K562 (cell line): ENCODE results near the gene PNMA8A. TPM values are rescaled to one million over a fixed set of nuclear protein-coding genes. Genes with fewer than 3 reads are reported as not detected.

Experiments used
- ATAC-seq: fragments of 200-7000 bp; cut with Tn5 transposase; 3 replicates; pipeline ENCODE4 v1.9.1; 2020; ENCODE audit warnings: moderate library complexity
- BruUV-seq: library from RNA; stranded (reverse); fragments of 400-500 nt; replicated peaks from 2 replicates; lab custom pipeline; 2021; lab: Mats Ljungman, UMichigan
- CTCF ChIA-PET: fragments of 300-600 bp; formaldehyde crosslinking; extraction: SDS; loops from one replicate; lab custom pipeline; 2021; ENCODE audit warnings: low intra/inter-chr PET ratio; lab: Yijun Ruan, JAX
- POLR2A ChIA-PET: fragments of 300-600, 350-650 bp; sonication (Branson Sonifier 250); formaldehyde crosslinking; extraction: SDS; loops from one replicate; lab custom pipeline; 2021; ENCODE audit warnings: antibody characterized with exemption, inconsistent platforms; lab: Yijun Ruan, JAX
- DNase-seq, 4 experiments: peaks; one replicate each; pipeline versions ENCODE4 v3.0.0 to v3.0.0-alpha.2; 2011 to 2018; ENCODE audit warnings: low spot score in 3 of 4, mixed read lengths in 3 of 4; ENCODE audit errors: extremely low read depth in 1 of 4
- FAIRE-seq: peaks from 2 replicates; lab custom pipeline; 2011; peaks lifted over from hg19 to GRCh38; lab: Jason Lieb, UNC
- H2AFZ ChIP-seq: 2 replicates; pipeline ENCODE4 v1.6.0; 2011; ENCODE audit warnings: low read depth, low read length, control low read depth, inconsistent platforms
- H3K27ac ChIP-seq: fragments of 200-600 bp; 3 replicates; pipeline ENCODE4 v1.8.0; 2011; ENCODE audit warnings: low read depth, mild to moderate bottlenecking, control low read depth, inconsistent platforms, low read length, moderate library complexity, mixed read lengths; ENCODE audit errors: extremely low read depth
- H3K27me3 ChIP-seq, 2 experiments: fragments of 300-600 bp in 1 of 2; 2 replicates in 1 of 2; 3 replicates in 1 of 2; pipeline versions ENCODE4 v1.6.0 to v1.8.0; 2011; ENCODE audit warnings: inconsistent platforms in 2 of 2, low read length in 2 of 2, mild to moderate bottlenecking in 1 of 2, mixed read lengths in 1 of 2, moderate library complexity in 1 of 2; ENCODE audit not compliant: control insufficient read depth in 2 of 2, insufficient read depth in 2 of 2
- H3K36me3 ChIP-seq: fragments of 300-600 bp; 3 replicates; pipeline ENCODE4 v1.8.0; 2011; ENCODE audit warnings: mild to moderate bottlenecking, low read length, inconsistent platforms; ENCODE audit not compliant: control insufficient read depth, insufficient read depth
- H3K4me1 ChIP-seq, 2 experiments: fragments of 200-600 bp in 1 of 2; replicated peaks in 1 of 2; 2 replicates in 1 of 2; 3 replicates in 1 of 2; pipeline versions ENCODE4 v1.5.1 to v1.8.0; 2011; ENCODE audit warnings: inconsistent platforms in 2 of 2, low read length in 2 of 2, mild to moderate bottlenecking in 1 of 2, mixed read lengths in 1 of 2, moderate library complexity in 1 of 2; ENCODE audit not compliant: control insufficient read depth in 2 of 2, insufficient read depth in 2 of 2
- H3K4me2 ChIP-seq: 2 replicates; pipeline ENCODE4 v1.6.1; 2011; ENCODE audit warnings: low read length, control low read depth, inconsistent platforms, mixed read lengths; ENCODE audit not compliant: insufficient read depth
- H3K4me3 ChIP-seq: fragments of 200-600 bp; sonication (generic), shearing (Covaris generic); 2 replicates; pipeline ENCODE4 v1.5.1; 2016; ENCODE audit warnings: control low read depth, inconsistent platforms
- H3K79me2 ChIP-seq: fragments of 200-600 bp; 3 replicates; pipeline ENCODE4 v1.8.0; 2011; ENCODE audit warnings: low read length, inconsistent platforms; ENCODE audit not compliant: control insufficient read depth, insufficient read depth
- H3K9ac ChIP-seq, 2 experiments: 2 replicates each; pipeline versions ENCODE4 v1.6.0 to v1.6.1; 2011; ENCODE audit warnings: low read depth in 2 of 2, low read length in 2 of 2, control low read depth in 1 of 2, inconsistent platforms in 1 of 2, mild to moderate bottlenecking in 1 of 2, mixed read lengths in 1 of 2; ENCODE audit not compliant: insufficient read depth in 1 of 2
- H3K9me1 ChIP-seq: one replicate; pipeline ENCODE4 v1.6.0; 2011; ENCODE audit warnings: inconsistent platforms, mild to moderate bottlenecking, low read length, moderate library complexity; ENCODE audit not compliant: control insufficient read depth, insufficient read depth
- H3K9me3 ChIP-seq: replicated peaks from 2 replicates; pipeline ENCODE4 v1.5.1; 2011; ENCODE audit warnings: low read depth, low read length, inconsistent platforms; ENCODE audit not compliant: control insufficient read depth, insufficient read depth
- H4K20me1 ChIP-seq: replicated peaks from 2 replicates; pipeline ENCODE4 v1.6.1; 2011; ENCODE audit warnings: low read length, inconsistent platforms, mixed read lengths; ENCODE audit not compliant: control insufficient read depth, insufficient read depth
- ATF1 ChIP-seq, 2 experiments: fragments of 450-650 bp in 1 of 2; IDR thresholded peaks; 2 replicates each; pipeline ENCODE4 v1.6.1; 2016; ENCODE audit warnings: missing compliant biosample characterization in 1 of 2, missing genetic modification characterization in 1 of 2
- E2F3 ChIP-seq: fragments of 250-450 bp; sonication (Bioruptor Pico); IDR thresholded peaks from 2 replicates; pipeline ENCODE4 v1.4.0; 2020; ENCODE audit warnings: mild to moderate bottlenecking
- FOXK1 ChIP-seq: sonication (generic); formaldehyde crosslinking; IDR thresholded peaks from 2 replicates; pipeline ENCODE4 v1.8.0; 2022; ENCODE audit warnings: missing genetic modification reagents, mild to moderate bottlenecking, borderline replicate concordance
- JUN ChIP-seq, 2 experiments: sonication (generic) in 1 of 2; formaldehyde crosslinking in 1 of 2; IDR thresholded peaks; 2 replicates each; pipeline versions ENCODE4 v1.6.1 to v1.8.0; 2012 to 2022; ENCODE audit warnings: borderline replicate concordance in 2 of 2, mild to moderate bottlenecking in 2 of 2, improper control_type of control experiment in 1 of 2, low read depth in 1 of 2, low read length in 1 of 2, missing genetic modification reagents in 1 of 2
- LCOR ChIP-seq: sonication (generic); formaldehyde crosslinking; IDR thresholded peaks from 2 replicates; pipeline ENCODE4 v1.8.0; 2022; ENCODE audit warnings: mild to moderate bottlenecking, missing genetic modification reagents
- NFIX ChIP-seq: fragments of 250-450 bp; sonication (Bioruptor Pico); IDR thresholded peaks from 2 replicates; pipeline ENCODE4 v1.4.0; 2020; ENCODE audit warnings: low read depth, mild to moderate bottlenecking, moderate library complexity
- PHTF2 ChIP-seq: fragments of 250-450 bp; sonication (Bioruptor Pico); IDR thresholded peaks from 2 replicates; pipeline ENCODE4 v1.5.0; 2021; ENCODE audit warnings: mild to moderate bottlenecking
- TCF7 ChIP-seq: sonication (generic); IDR thresholded peaks from 2 replicates; pipeline ENCODE4 v1.6.1; 2016; ENCODE audit warnings: antibody characterized with exemption, borderline replicate concordance
- ZBTB5 ChIP-seq: fragments of 450-650 bp; IDR thresholded peaks from 2 replicates; pipeline ENCODE4 v1.6.1; 2017; ENCODE audit warnings: antibody characterized with exemption
- WGBS: fragments of 100-300 bp; shearing (Covaris generic); methylation state at CpG from one replicate; pipeline ENCODE4 v1.1.6; 2016; ENCODE audit warnings: low coverage, mixed read lengths; ENCODE audit not compliant: insufficient coverage; ENCODE audit errors: missing lambda C conversion rate; 5-methylcytosine and 5-hydroxymethylcytosine counted together
- in situ Hi-C: fragments of 300-500 bp; cut with MboI; formaldehyde crosslinking; loops from 4 replicates; pipeline ENCODE4 v1.15.0; 2018; ENCODE audit warnings: inconsistent platforms, mixed read lengths
- intact Hi-C: fragments of 100-400 bp; cut with micrococcal nuclease; formaldehyde crosslinking; loops from 2 replicates; pipeline ENCODE4 v1.14.2; 2022
- polyA plus RNA-seq, 8 experiments: library from polyadenylated mRNA; depleted of rRNA in 4 of 8; stranded (reverse) in 5 of 8; unstranded in 3 of 8; fragments of >200 nt; fragmentation: Nextera tagmentation in 2 of 8; fragmentation: Illumina TruSeq in 1 of 8; extraction: Ambion mirVana in 2 of 8; extraction: Trizol in 1 of 8; gene quantifications; 2 replicates each; pipeline versions ENCODE4 v1.2.1 to v1.2.3, GENCODE V29; 2011 to 2014; ENCODE audit warnings: inconsistent platforms in 1 of 8, missing spikeins in 1 of 8
- total RNA-seq, 7 experiments: library from RNA; depleted of rRNA in 6 of 7; stranded (reverse); fragments of >200 nt in 6 of 7; fragmentation: Illumina TruSeq in 2 of 7; extraction: Trizol in 2 of 7; gene quantifications; 2 replicates each; pipeline versions ENCODE4 v1.2.1 to v1.2.3, GENCODE V29; 2011 to 2021; ENCODE audit warnings: low replicate concordance in 1 of 7
- TF ChIP-seq, protein P1 (sequence below): fragments of 450-650 bp; IDR thresholded peaks from 2 replicates; pipeline ENCODE4 v1.6.1; 2017; ENCODE audit warnings: mild to moderate bottlenecking, moderate library complexity

PNMA8A gene
- total and polyA plus RNA-seq, 9 of the 15 experiments (the other 6 are each of a cell fraction or from before 2014, with no cell fraction given), result 6.6 to 23.8 (median 14.9) TPM

DNA sequence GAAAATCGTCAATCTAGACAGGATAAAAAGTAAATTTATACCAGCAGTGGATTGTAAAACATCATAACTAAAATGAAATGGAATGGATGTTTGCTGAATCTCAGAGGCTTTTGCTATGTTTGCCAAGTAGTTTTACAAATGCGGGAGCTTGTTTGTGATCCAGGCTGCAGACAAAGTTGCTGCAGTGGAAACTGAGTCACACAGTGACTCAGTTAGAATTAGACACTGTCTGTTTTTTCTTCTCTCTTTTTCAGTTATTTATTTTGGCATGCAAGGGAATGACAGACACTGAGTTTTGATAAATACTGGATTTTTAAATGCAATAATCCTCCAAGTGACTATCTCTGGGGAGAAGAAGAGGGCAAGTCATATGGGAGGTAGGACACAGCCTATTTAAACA lies 4.6 kb upstream of the PNMA8A start:
- 8% methylated on average over 2 of the region's 2 CpGs for WGBS
- H3K9ac ChIP-seq, result no peak overlapping the region
- no peak for DNase-seq
- BruUV-seq, result no TSS peak
- ATAC-seq, result no peak
- no peaks in the 10 kb centered on the region for H4K20me1 ChIP-seq
- H3K4me1 ChIP-seq, result peaks cover 2 to 8% of the 10 kb centered on the region in 2 experiments; a peak in 3 of 5 replicates
- H2AFZ ChIP-seq, result no peak overlapping the region
- no peak overlapping the region for H3K4me2 ChIP-seq
- no peaks in the 10 kb centered on the region for H3K9me3 ChIP-seq
- peaks cover 2% of the 10 kb centered on the region for H3K79me2 ChIP-seq
- H3K9me1 ChIP-seq, result no peaks in the 10 kb centered on the region
- peaks cover 10 to 30% of the 10 kb centered on the region in 2 experiments; a peak in 4 of 5 replicates for H3K27me3 ChIP-seq
- in situ Hi-C loops, result no loop called here
- no peaks in the 10 kb centered on the region for H3K36me3 ChIP-seq
- no peak for TF ChIP-seq LCOR (CRISPR knock-in tag)
- TF ChIP-seq TCF7, result no peak
- no peak overlapping the region for H3K4me3 ChIP-seq
- intact Hi-C loops, result no loop called here
- CTCF ChIA-PET, result no interaction called here
- POLR2A ChIA-PET, result interaction anchor here (0.8 to 0.9 kb wide), 2 partner anchors 71 to 76 kb away, joined by 3 read pairs; no protein-coding TSS in a partner anchor
- no peak for FAIRE-seq
- no peak overlapping the region for H3K27ac ChIP-seq

DNA sequence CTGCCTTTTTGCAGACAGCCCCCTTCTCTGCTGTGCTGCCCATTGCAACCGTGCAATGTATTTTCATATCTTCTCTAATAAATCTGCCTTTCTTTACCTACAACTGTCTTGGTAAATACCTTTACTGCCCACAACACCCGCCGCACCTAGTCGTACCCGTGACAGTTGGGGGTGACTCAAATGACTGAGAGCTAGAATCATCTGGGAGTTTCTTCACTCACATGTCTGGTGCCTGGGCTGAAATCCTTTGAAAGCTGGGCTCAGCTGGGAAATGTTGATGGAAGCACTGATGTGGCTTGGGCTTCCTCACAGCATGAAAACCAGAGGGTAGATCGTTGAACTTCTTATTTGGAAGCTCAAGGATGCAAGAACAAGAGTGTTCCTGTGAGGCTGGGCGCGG lies 2.8 kb upstream of the PNMA8A start:
- peaks cover 12% of the 10 kb centered on the region for H3K79me2 ChIP-seq
- H3K27ac ChIP-seq, result no peak overlapping the region
- no peak overlapping the region for H3K4me3 ChIP-seq
- ChIA-PET POLR2A (interaction anchor here (0.7 kb wide), 1 partner anchor 89 kb away, joined by 3 read pairs; no protein-coding TSS in a partner anchor), CTCF (interaction anchor here (0.6 kb wide), 1 partner anchor 440 kb away, joined by 4 read pairs; no protein-coding TSS in a partner anchor)
- no peak overlapping the region for H3K9ac ChIP-seq
- no peaks in the 10 kb centered on the region for H3K9me1 ChIP-seq
- ATAC-seq, result no peak
- intact Hi-C loops (no loop called here), in situ Hi-C loops (no loop called here)
- no peaks in the 10 kb centered on the region for H3K9me3 ChIP-seq
- no peaks in the 10 kb centered on the region for H4K20me1 ChIP-seq
- H2AFZ ChIP-seq, result no peak overlapping the region
- H3K4me1 ChIP-seq, result peaks cover 2 to 22% of the 10 kb centered on the region in 2 experiments; a peak in 3 of 5 replicates
- H3K27me3 ChIP-seq, result peaks cover 4 to 30% of the 10 kb centered on the region in 2 experiments; a peak in 4 of 5 replicates
- no peak for DNase-seq
- no TSS peak for BruUV-seq
- no peak for FAIRE-seq
- H3K4me2 ChIP-seq, result no peak overlapping the region
- 42% methylated on average over 8 of the region's 8 CpGs for WGBS
- peaks cover 11% of the 10 kb centered on the region; the same call in 1 of the 3 replicates for H3K36me3 ChIP-seq
- TF ChIP-seq ATF1 (CRISPR knock-in tag; IDR thresholded peaks at IDR 0.05), result no peak
- TF ChIP-seq ATF1 (tag; IDR thresholded peaks at IDR 0.05), result no peak
- TF ChIP-seq NFIX, result no peak
- TF ChIP-seq, protein P1, sequence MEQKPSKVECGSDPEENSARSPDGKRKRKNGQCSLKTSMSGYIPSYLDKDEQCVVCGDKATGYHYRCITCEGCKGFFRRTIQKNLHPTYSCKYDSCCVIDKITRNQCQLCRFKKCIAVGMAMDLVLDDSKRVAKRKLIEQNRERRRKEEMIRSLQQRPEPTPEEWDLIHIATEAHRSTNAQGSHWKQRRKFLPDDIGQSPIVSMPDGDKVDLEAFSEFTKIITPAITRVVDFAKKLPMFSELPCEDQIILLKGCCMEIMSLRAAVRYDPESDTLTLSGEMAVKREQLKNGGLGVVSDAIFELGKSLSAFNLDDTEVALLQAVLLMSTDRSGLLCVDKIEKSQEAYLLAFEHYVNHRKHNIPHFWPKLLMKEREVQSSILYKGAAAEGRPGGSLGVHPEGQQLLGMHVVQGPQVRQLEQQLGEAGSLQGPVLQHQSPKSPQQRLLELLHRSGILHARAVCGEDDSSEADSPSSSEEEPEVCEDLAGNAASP, result no peak
- no peak for TF ChIP-seq ZBTB5
- TF ChIP-seq JUN (IDR thresholded peaks at IDR 0.05; ENCODE audit: borderline replicate concordance, low read depth, low read length), result no peak
- no peak for TF ChIP-seq JUN (CRISPR knock-in tag; IDR thresholded peaks at IDR 0.05; ENCODE audit: borderline replicate concordance)
- TF ChIP-seq E2F3 (CRISPR knock-in tag), result no peak
- no peak for TF ChIP-seq PHTF2
- no peak for TF ChIP-seq FOXK1 (CRISPR knock-in tag)
